Right lobe of liver (tissue), 4 donors: Measurements from ENCODE around the gene TCF7.

ENCODE experiments used
- CTCF ChIP-seq, 4 donors: fragments of 200-600 bp in 3 of 4; fragments of 450-650 bp in 1 of 4; IDR thresholded peaks; one replicate each; pipeline versions ENCODE4 v1.5.1 to v1.8.0; 2016 to 2022; ENCODE audit warnings: antibody characterized with exemption in 4 of 4, mild to moderate bottlenecking in 2 of 4
- POLR2A ChIP-seq: fragments of 450-650 bp; IDR thresholded peaks from one replicate; pipeline ENCODE4 v1.6.1; 2017; ENCODE audit warnings: antibody characterized with exemption, mild to moderate bottlenecking
- donor health status: DM: no; HTN: no; CAD: no.
- donor health status: DM: no; HTN: no; CAD: no.
- donor health status: DM: no; HTN: yes; CAD: no.

- TF ChIP-seq CTCF (IDR thresholded peaks at IDR 0.05) (no peak), POLR2A (no peak)
Measured at GRCh38 chr5:134070725-134071613, 43.5 kb upstream of the TCF7 start.
